Stimulated activated CD4-positive, alpha-beta T cell treated with anti-CD3 and anti-CD28 coated beads, TNF-alpha, amount 100 ng/mL, for 24 hours (primary cell): Measurements from ENCODE around the gene C1orf35.
A peak's percentile ranks its signal among the peaks of the same experiment; 100 is the strongest.

Experiments
- DNase-seq, 3 experiments: peaks; one replicate each; pipeline ENCODE4 v3.0.0-alpha.2; 2020; ENCODE audit warnings: low read depth in 3 of 3

C1orf35 gene

DNA sequence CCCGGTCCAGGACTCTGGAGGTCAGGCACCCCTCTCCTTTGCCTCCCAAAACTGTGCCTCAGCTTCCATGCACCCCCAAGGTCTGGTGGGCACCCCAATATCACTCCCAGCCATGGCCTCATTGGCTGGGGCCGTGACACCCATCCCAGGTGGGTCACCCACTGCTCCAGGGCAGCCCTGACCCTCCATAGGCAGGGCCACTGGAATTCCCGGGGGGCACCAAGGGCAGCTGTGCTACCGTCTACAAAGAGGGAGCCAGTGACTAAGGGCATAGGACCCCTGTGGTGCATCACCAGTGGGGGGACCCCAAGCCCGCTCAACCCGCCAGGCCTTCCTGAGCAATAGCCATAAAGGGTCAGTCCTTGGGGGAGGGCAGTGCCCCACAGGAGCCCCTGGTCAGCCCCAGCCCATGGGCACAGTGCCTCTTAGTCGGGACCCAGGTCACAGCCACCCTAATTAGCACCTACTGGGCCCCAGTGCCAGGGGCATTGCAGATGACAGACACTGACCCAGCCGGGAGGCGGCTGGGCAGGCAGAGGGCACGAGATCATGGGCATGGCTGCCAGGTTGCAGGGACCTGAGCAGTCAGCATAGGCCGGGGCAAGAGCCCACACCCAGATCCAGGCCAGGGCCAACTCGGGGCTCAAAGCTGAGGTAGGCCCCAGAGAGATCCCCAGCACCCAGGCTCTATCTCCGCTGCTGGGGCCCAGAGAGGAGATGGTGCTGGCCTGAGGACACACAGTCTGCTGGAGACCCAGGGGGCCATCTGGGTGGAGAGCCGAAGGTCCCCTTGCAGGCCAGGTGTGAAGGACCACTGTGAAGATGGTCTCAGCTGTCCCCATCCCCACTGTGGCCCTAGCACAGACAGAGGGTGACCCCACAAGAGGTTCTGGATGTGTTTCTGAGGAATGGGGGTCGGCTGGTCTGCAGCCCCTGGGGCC lies 39.6 kb downstream of the C1orf35 start:
- DNase-seq: no peak

DNA sequence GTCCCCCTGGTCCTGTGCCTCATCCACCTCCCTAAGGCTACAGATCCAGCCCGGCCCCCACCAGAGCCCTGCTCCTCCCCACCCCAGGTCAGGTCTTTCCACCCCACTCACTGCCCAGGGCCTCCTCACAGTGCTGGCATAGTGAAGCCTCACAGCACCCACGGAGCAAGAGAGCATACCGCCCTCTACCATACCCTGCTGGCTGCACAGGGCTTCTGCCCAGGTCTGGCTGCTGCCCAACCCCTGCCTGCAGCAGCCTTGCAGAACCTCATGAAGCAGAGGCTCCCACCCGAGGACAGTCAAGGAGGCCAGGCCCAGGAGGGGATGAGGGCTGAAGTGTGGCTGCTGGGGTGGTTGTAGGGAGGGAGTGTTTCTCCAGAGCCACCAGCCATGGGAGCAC lies 40.3 kb downstream of the C1orf35 start:
- no peak for DNase-seq

GRCh38 chr1:228062085-228062791 lies 40.9 kb downstream of the C1orf35 start:
- DNase-seq: no peak

DNA sequence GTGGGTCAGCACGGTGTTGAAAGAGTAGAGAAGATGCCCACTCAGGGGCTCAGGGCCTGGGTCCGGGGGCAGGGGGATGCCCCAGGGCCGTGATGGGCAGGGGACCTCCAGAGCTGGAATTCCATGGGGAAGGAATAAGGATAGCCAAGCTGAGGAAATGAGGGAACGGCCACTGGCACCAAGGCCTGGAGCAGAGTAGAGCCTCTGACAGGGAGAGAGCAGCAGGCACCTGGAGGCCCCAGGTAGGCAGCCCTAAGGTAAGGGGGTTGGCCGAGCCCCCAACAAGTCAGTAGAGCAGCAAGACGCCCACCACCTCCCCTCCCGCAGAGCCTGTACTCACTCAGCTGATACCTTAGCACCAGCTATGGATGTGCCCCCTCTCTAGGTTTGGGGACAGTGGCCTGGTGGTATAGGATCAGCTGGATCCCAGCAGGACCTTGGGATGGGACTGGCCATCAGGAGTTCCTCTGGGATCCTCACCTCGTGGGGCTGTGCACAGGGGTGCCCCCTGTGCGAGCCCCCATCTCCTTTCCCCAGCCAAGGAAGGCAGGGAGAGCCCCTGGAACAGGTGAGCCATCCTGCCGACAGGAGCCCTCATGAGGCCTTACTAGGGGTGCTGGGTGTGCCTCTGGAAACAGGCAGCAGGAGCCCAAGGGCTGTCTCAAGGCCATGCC lies 41.6 kb downstream of the C1orf35 start:
- DNase-seq: no peak

DNA sequence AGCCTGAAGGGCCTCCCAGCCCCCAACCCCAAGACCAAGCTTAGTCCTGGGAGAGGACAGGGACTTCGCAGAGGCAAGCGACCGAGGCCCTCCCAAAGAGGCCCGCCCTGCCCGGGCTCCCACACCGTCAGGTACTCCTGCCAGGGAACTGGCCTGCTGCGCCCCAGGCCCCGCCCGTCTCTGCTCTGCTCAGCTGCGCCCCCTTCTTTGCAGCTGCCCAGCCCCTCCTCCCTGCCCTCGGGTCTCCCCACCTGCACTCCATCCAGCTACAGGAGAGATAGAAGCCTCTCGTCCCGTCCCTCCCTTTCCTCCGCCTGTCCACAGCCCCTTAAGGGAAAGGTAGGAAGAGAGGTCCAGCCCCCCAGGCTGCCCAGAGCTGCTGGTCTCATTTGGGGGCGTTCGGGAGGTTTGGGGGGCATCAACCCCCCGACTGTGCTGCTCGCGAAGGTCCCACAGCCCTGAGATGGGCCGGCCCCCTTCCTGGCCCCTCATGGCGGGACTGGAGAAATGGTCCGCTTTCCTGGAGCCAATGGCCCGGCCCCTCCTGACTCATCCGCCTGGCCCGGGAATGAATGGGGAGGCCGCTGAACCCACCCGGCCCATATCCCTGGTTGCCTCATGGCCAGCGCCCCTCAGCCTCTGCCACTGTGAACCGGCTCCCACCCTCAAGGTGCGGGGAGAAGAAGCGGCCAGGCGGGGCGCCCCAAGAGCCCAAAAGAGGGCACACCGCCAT lies 42.5 kb downstream of the C1orf35 start:
- no peak for DNase-seq

GRCh38 chr1:228059634-228060457 lies 43.3 kb downstream of the C1orf35 start:
- peak in 1 of 3 experiments; percentile 75 for DNase-seq

DNA sequence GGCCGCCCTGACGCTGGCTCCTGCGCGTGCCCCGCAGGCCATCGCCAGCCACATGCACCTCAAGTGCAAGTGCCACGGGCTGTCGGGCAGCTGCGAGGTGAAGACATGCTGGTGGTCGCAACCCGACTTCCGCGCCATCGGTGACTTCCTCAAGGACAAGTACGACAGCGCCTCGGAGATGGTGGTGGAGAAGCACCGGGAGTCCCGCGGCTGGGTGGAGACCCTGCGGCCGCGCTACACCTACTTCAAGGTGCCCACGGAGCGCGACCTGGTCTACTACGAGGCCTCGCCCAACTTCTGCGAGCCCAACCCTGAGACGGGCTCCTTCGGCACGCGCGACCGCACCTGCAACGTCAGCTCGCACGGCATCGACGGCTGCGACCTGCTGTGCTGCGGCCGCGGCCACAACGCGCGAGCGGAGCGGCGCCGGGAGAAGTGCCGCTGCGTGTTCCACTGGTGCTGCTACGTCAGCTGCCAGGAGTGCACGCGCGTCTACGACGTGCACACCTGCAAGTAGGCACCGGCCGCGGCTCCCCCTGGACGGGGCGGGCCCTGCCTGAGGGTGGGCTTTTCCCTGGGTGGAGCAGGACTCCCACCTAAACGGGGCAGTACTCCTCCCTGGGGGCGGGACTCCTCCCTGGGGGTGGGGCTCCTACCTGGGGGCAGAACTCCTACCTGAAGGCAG lies 44.0 kb downstream of the C1orf35 start:
- DNase-seq: peak in 1 of 3 experiments; percentile 31

DNA sequence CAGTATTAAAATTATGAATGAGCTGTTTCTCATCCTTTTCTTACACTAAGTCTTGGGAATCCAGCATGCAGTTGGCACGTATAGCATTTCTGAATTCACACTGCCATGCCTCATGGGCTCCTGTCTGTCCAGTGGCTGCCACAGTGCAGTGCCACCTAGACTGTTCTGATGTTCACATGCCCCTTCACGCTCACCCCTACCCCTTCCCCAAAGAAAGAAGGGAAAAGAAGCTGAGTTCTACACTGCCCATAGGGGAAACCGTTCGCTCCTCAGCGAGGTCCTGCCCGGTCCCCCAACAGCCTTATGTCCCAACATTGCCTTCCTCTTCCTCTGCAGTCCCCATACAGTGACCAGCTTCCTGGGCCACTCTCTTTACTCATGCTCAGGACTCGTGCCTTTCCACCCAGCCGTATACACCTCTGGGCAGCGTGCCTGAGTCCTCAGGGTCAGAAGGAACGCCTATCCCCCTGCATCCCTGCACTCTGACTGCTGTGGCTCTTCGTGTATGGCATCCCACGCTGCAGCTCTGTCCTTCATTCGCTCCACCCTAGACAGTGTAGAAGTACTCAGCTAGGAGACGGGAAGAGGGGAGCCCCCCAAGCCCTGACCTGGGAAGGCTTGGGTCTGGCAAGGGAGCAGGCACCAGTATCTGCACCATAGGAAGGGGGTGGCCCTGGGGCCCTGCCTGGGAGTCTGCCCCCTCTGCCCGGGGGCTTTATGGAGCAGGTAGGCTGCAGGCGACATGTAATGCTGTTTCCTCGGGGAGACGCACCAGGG lies 44.8 kb downstream of the C1orf35 start:
- DNase-seq: no peak
